ENCODE data around the gene CDRT15L2.
"Not testable (repeated sequence)": the region's sequence is repeated elsewhere in the genome, so short reads cannot be mapped to it uniquely, and the experiment has no call there.

CDRT15L2 gene

GRCh38 chr17:20579424-20579823 lies at the start of gene CDRT15L2:
CDRT15L2 (plus strand) TSS chr17:20579724; CDS start chr17:20579744, 20 bp downstream.
- DNase-seq (ENCODE audit: low read depth in 3 of 3, low spot score in 1 of 3): not testable (repeated sequence)

GRCh38 chr17:20530104-20530503 lies 49.4 kb upstream of the CDRT15L2 start:
- DNase-seq (ENCODE audit: low read depth in 3 of 3, low spot score in 1 of 3): not testable (repeated sequence)

GRCh38 chr17:20532544-20533090 lies 46.9 kb upstream of the CDRT15L2 start:
- DNase-seq (ENCODE audit: low read depth in 3 of 3, low spot score in 1 of 3): not testable (repeated sequence)

- not testable (repeated sequence) for DNase-seq (ENCODE audit: low read depth in 3 of 3, low spot score in 1 of 3)
Measured at GRCh38 chr17:20533206-20533605, 46.3 kb upstream of the CDRT15L2 start.

GRCh38 chr17:20534711-20535550 lies 44.6 kb upstream of the CDRT15L2 start:
- DNase-seq (ENCODE audit: low read depth in 3 of 3, low spot score in 1 of 3): not testable (repeated sequence)

- not testable (repeated sequence) for DNase-seq (ENCODE audit: low read depth in 3 of 3, low spot score in 1 of 3)
Measured at GRCh38 chr17:20540414-20540813, 39.1 kb upstream of the CDRT15L2 start.

GRCh38 chr17:20540865-20541264 lies 38.7 kb upstream of the CDRT15L2 start:
- not testable (repeated sequence) for DNase-seq (ENCODE audit: low read depth in 3 of 3, low spot score in 1 of 3)

GRCh38 chr17:20541853-20542546 lies 37.5 kb upstream of the CDRT15L2 start:
- not testable (repeated sequence) for DNase-seq (ENCODE audit: low read depth in 3 of 3, low spot score in 1 of 3)

GRCh38 chr17:20547923-20548322 lies 31.6 kb upstream of the CDRT15L2 start:
- DNase-seq (ENCODE audit: low read depth in 3 of 3, low spot score in 1 of 3): not testable (repeated sequence)

GRCh38 chr17:20552920-20553319 lies 26.6 kb upstream of the CDRT15L2 start:
- DNase-seq (ENCODE audit: low read depth in 3 of 3, low spot score in 1 of 3): not testable (repeated sequence)

GRCh38 chr17:20554728-20555127 lies 24.8 kb upstream of the CDRT15L2 start:
- DNase-seq (ENCODE audit: low read depth in 3 of 3, low spot score in 1 of 3): not testable (repeated sequence)

GRCh38 chr17:20555135-20556010 lies 24.2 kb upstream of the CDRT15L2 start:
- not testable (repeated sequence) for DNase-seq (ENCODE audit: low read depth in 3 of 3, low spot score in 1 of 3)

GRCh38 chr17:20558096-20558495 lies 21.4 kb upstream of the CDRT15L2 start:
- not testable (repeated sequence) for DNase-seq (ENCODE audit: low read depth in 3 of 3, low spot score in 1 of 3)

GRCh38 chr17:20559018-20559417 lies 20.5 kb upstream of the CDRT15L2 start:
- DNase-seq (ENCODE audit: low read depth in 3 of 3, low spot score in 1 of 3): not testable (repeated sequence)

GRCh38 chr17:20562587-20562986 lies 16.9 kb upstream of the CDRT15L2 start:
- DNase-seq (ENCODE audit: low read depth in 3 of 3, low spot score in 1 of 3): no peak

GRCh38 chr17:20565245-20565644 lies 14.3 kb upstream of the CDRT15L2 start:
- not testable (repeated sequence) for DNase-seq (ENCODE audit: low read depth in 3 of 3, low spot score in 1 of 3)

GRCh38 chr17:20565711-20566110 lies 13.8 kb upstream of the CDRT15L2 start:
- DNase-seq (ENCODE audit: low read depth in 3 of 3, low spot score in 1 of 3): no peak

- DNase-seq (ENCODE audit: low read depth in 3 of 3, low spot score in 1 of 3): not testable (repeated sequence)
Measured at GRCh38 chr17:20566736-20567135, 12.8 kb upstream of the CDRT15L2 start.

- DNase-seq (ENCODE audit: low read depth in 3 of 3, low spot score in 1 of 3): not testable (repeated sequence)
Measured at GRCh38 chr17:20567421-20567820, 12.1 kb upstream of the CDRT15L2 start.

- not testable (repeated sequence) for DNase-seq (ENCODE audit: low read depth in 3 of 3, low spot score in 1 of 3)
Measured at GRCh38 chr17:20568604-20569003, 10.9 kb upstream of the CDRT15L2 start.

- not testable (repeated sequence) for DNase-seq (ENCODE audit: low read depth in 3 of 3, low spot score in 1 of 3)
Measured at GRCh38 chr17:20571653-20572052, 7.9 kb upstream of the CDRT15L2 start.

Measured in stimulated activated CD4-positive, alpha-beta T cell treated with anti-CD3 and anti-CD28 coated beads, TNF-alpha, amount 100 ng/mL, for 1 hour (primary cell).